Neuronal stem cell (in vitro differentiated cells): ENCODE results near the gene MRPL34.

ENCODE experiments used
- DNase-seq: peaks from one replicate; pipeline ENCODE4 v3.0.0-alpha.2; 2013; ENCODE audit warnings: low spot score
- H2AFZ ChIP-seq: one replicate; pipeline ENCODE4 v1.6.1; 2013; ENCODE audit warnings: mild to moderate bottlenecking, low read length, inconsistent platforms
- H2AK5ac ChIP-seq: 2 replicates; pipeline ENCODE4 v1.6.1; 2013; ENCODE audit warnings: low read depth, mild to moderate bottlenecking, inconsistent platforms, low read length, moderate library complexity, mixed read lengths
- H2BK120ac ChIP-seq: 2 replicates; pipeline ENCODE4 v1.6.1; 2013; ENCODE audit warnings: low read depth, mild to moderate bottlenecking, inconsistent platforms, low read length, moderate library complexity, mixed read lengths
- H2BK12ac ChIP-seq: one replicate; pipeline ENCODE4 v1.6.1; 2013; ENCODE audit warnings: low read length, inconsistent platforms
- H2BK15ac ChIP-seq: 2 replicates; pipeline ENCODE4 v1.6.1; 2013; ENCODE audit warnings: mild to moderate bottlenecking, low read length, inconsistent platforms, mixed read lengths
- H2BK5ac ChIP-seq: one replicate; pipeline ENCODE4 v1.6.1; 2013; ENCODE audit warnings: inconsistent platforms, mild to moderate bottlenecking, low read length, moderate library complexity
- H3K14ac ChIP-seq: one replicate; pipeline ENCODE4 v1.6.1; 2013; ENCODE audit warnings: low read length, inconsistent platforms
- H3K18ac ChIP-seq: 2 replicates; pipeline ENCODE4 v1.6.1; 2013; ENCODE audit warnings: low read length, inconsistent platforms
- H3K23ac ChIP-seq: 2 replicates; pipeline ENCODE4 v1.6.1; 2013; ENCODE audit warnings: low read depth, mild to moderate bottlenecking, mixed read lengths, low read length, inconsistent platforms; ENCODE audit not compliant: poor library complexity
- H3K27ac ChIP-seq: replicated peaks from 3 replicates; pipeline ENCODE4 v1.5.1; 2013; ENCODE audit warnings: low read length, inconsistent platforms
- H3K27me3 ChIP-seq, 3 experiments: 2 replicates each; pipeline ENCODE4 v1.6.1; 2013; ENCODE audit warnings: low read length in 3 of 3, mild to moderate bottlenecking in 2 of 3, inconsistent platforms in 1 of 3, low read depth in 1 of 3, mixed read lengths in 1 of 3, moderate library complexity in 1 of 3; ENCODE audit not compliant: control insufficient read depth in 3 of 3, insufficient read depth in 3 of 3
- H3K36me3 ChIP-seq, 2 donors: replicated peaks in 1 of 2; 2 replicates each; pipeline ENCODE4 v1.6.1; 2013; ENCODE audit warnings: low read length in 2 of 2; ENCODE audit not compliant: control insufficient read depth in 2 of 2, insufficient read depth in 2 of 2
- H3K4ac ChIP-seq: 2 replicates; pipeline ENCODE4 v1.6.1; 2013; ENCODE audit warnings: inconsistent platforms, mild to moderate bottlenecking, low read length, moderate library complexity
- H3K4me1 ChIP-seq, 2 donors: 1 replicate in 1 of 2; 2 replicates in 1 of 2; pipeline ENCODE4 v1.6.1; 2013; ENCODE audit warnings: low read length in 2 of 2, low read depth in 1 of 2; ENCODE audit not compliant: control insufficient read depth in 2 of 2, insufficient read depth in 1 of 2
- H3K4me2 ChIP-seq: one replicate; pipeline ENCODE4 v1.6.1; 2013; ENCODE audit warnings: mild to moderate bottlenecking, low read length, inconsistent platforms; ENCODE audit not compliant: insufficient read depth, poor library complexity, severe bottlenecking
- H3K4me3 ChIP-seq, 2 donors: 2 replicates each; pipeline ENCODE4 v1.5.1; 2013; ENCODE audit warnings: low read length in 2 of 2, mild to moderate bottlenecking in 2 of 2, inconsistent platforms in 1 of 2, moderate library complexity in 1 of 2
- H3K79me1 ChIP-seq: one replicate; pipeline ENCODE4 v1.6.1; 2013; ENCODE audit warnings: low read depth, mild to moderate bottlenecking, inconsistent platforms, low read length, moderate library complexity
- H3K9ac ChIP-seq: one replicate; pipeline ENCODE4 v1.6.1; 2013; ENCODE audit warnings: mild to moderate bottlenecking, low read depth, low read length, inconsistent platforms; ENCODE audit not compliant: poor library complexity
- H3K9me3 ChIP-seq, 2 donors: replicated peaks in 1 of 2; 2 replicates each; pipeline versions ENCODE3 to v1.6.1; 2013; ENCODE audit warnings: low read length in 2 of 2, mild to moderate bottlenecking in 2 of 2, inconsistent platforms in 1 of 2, low read depth in 1 of 2, mixed read lengths in 1 of 2, moderate library complexity in 1 of 2; ENCODE audit not compliant: control insufficient read depth in 2 of 2, insufficient read depth in 1 of 2
- H4K8ac ChIP-seq: one replicate; pipeline ENCODE4 v1.6.1; 2013; ENCODE audit warnings: low read depth, mild to moderate bottlenecking, inconsistent platforms, low read length, moderate library complexity
- H4K91ac ChIP-seq: one replicate; pipeline ENCODE4 v1.6.1; 2013; ENCODE audit warnings: low read length, low read depth, mild to moderate bottlenecking, inconsistent platforms; ENCODE audit not compliant: poor library complexity
- WGBS, 2 donors: extraction: QIAGEN DNeasy Blood & Tissue Kit; methylation state at CpG; one replicate each; pipeline ENCODE4 v1.1.7; 2013; ENCODE audit warnings: missing lambda C conversion rate in 2 of 2, mixed read lengths in 1 of 2; ENCODE audit not compliant: insufficient read length in 2 of 2, insufficient replicate concordance in 1 of 2; ENCODE audit errors: extremely low coverage in 2 of 2; 5-methylcytosine and 5-hydroxymethylcytosine counted together

Gene MRPL34

DNA sequence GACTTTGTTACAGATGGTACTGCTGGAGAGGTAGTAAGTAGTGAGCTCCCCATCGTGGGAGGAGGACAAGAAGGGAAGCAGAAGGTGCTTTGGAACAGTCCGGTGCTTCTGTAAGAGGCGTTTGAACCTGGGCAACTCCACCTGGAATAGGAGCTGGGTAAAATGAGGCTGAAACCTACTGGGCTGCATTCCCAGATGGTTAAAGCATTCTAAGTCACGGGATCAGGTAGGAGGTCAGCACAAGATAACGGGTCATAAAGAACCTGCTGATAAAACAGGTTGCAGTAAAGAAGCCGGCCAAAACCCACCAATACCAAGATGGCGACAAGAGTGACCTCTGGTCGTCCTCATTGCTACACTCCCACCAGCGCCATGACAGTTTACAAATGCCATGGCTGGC, 18.9 kb upstream of the MRPL34 start:
- Histone ChIP-seq H3K79me1 (no peaks in the 10 kb centered on the region), H3K4me2 (no peak overlapping the region), H3K14ac (no peak overlapping the region), H2BK15ac (no peak overlapping the region), H2BK120ac (no peak overlapping the region), H2AK5ac (no peak overlapping the region), H3K27ac (no peak overlapping the region), H4K8ac (no peak overlapping the region), H3K18ac (no peak overlapping the region), H3K23ac (no peak overlapping the region), H2AFZ (no peak overlapping the region), H3K4me3 (no peak overlapping the region), H2BK5ac (no peak overlapping the region), H3K27me3 (peaks cover 0 to 8% (median 2%) of the 10 kb centered on the region in 3 experiments), H2BK12ac (no peak overlapping the region), H3K4ac (no peak overlapping the region), H3K9me3 (peaks cover 4 to 5% of the 10 kb centered on the region in 2 donors), H3K9ac (no peak overlapping the region), H4K91ac (no peak overlapping the region), H3K4me1 (peaks cover 0 to 5% of the 10 kb centered on the region in 2 donors), H3K36me3 (peaks cover 0 to 6% of the 10 kb centered on the region in 2 donors)
- no peak for DNase-seq
- WGBS, 2 donors = no CpG with 5 or more reads among the region's 9 CpGs

DNA sequence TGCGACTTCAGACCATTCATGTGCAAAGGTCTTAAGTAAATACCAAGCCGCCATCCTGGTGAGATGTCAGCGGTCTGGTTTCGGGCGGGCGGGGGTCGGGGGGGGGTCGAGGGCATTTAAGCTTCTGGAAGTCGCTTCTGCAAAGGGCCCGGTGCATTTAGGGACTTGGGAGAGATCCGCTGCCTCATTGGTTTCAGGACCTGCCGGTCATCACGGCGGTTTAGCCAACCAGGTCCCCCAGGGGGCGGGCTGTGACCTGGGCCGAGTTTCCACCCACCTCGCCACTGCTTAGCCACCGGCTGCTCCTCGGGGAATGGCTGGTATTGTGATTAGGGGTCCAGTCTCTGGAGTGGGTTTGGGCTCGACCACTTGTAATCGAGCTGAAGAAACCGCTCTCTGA, 16.2 kb upstream of the MRPL34 start:
- peaks cover 4 to 15% of the 10 kb centered on the region in 2 donors for H3K36me3 ChIP-seq
- no peak overlapping the region for H3K9ac ChIP-seq
- H2BK120ac ChIP-seq = no peak overlapping the region
- H3K4ac ChIP-seq = no peak overlapping the region
- DNase-seq = peak; percentile 69
- no peak overlapping the region for H3K14ac ChIP-seq
- H2AFZ ChIP-seq = no peak overlapping the region
- WGBS, 2 donors = no CpG with 5 or more reads among the region's 22 CpGs
- no peak overlapping the region for H3K27ac ChIP-seq
- no peak overlapping the region for H4K8ac ChIP-seq
- no peak overlapping the region for H4K91ac ChIP-seq
- H3K4me1 ChIP-seq = peaks cover 0 to 2% of the 10 kb centered on the region in 2 donors
- H2BK15ac ChIP-seq = no peak overlapping the region
- peak overlapping the region; percentile 2 for H3K4me2 ChIP-seq
- no peaks in the 10 kb centered on the region for H3K27me3 ChIP-seq
- H2BK12ac ChIP-seq = no peak overlapping the region
- H2BK5ac ChIP-seq = no peak overlapping the region
- H3K9me3 ChIP-seq = peaks cover 4 to 8% of the 10 kb centered on the region in 2 donors
- H3K4me3 ChIP-seq = no peak overlapping the region
- H3K23ac ChIP-seq = no peak overlapping the region
- H3K79me1 ChIP-seq = peaks cover 2% of the 10 kb centered on the region
- H2AK5ac ChIP-seq = no peak overlapping the region
- H3K18ac ChIP-seq = peak overlapping the region; percentile 52

DNA sequence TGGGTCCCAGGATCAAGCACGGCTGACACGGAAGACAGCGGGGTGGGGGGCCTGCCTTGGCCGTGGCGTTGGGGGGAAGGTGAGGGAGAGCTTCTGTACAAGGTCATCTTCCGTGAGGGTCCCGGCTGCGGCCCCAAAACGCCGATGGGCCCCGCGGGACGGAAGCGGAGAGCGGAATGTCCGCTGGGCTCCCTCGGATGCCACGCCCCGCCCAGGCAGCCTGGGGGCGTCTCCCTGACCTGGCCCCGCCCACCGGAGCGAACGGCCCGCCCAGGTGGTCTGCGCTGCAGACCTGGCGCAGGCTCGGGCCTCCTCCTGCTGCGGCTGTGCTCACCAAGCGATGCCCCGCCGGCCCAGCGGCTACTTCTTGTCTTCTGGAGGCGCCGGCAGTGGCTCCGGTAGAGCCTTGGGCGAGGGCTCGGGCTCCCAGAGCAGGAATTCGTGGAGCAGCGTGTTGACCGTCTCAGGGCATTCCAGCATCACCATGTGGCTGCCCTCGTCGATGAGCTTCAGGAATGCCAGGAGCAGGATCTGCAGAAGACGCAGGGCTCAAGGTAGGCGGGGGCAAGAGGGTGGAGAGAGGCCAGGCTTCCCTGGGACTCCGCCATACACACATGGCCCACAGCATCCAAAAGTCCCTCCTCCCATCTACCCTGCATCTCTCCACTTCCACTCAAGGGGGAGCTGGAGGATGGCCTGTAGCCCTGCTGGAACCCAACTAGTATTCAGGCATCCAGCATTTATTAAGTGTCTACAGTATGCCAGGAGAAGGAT, 13.2 kb upstream of the MRPL34 start:
- Histone ChIP-seq H3K4me2 (peak overlapping the region; percentile 92), H3K9ac (peak overlapping the region; percentile 81), H2BK15ac (no peak overlapping the region), H3K18ac (peak overlapping the region; percentile 97), H3K27me3 (no peaks in the 10 kb centered on the region), H2AFZ (peak overlapping the region; percentile 90), H3K14ac (peak overlapping the region; percentile 99), H3K9me3 (peaks cover 0 to 6% of the 10 kb centered on the region in 2 donors), H3K4me3 (peak overlapping the region; percentile 51 to 73), H3K27ac (peak overlapping the region; percentile 95), H3K23ac (peak overlapping the region; percentile 89), H2AK5ac (peak overlapping the region; percentile 93), H2BK120ac (peak overlapping the region; percentile 81), H3K36me3 (peaks cover 9 to 20% of the 10 kb centered on the region in 2 donors), H2BK12ac (peak overlapping the region; percentile 73), H2BK5ac (peak overlapping the region; percentile 53), H4K8ac (peak overlapping the region; percentile 65), H3K4ac (no peak overlapping the region), H3K79me1 (peaks cover 6% of the 10 kb centered on the region), H4K91ac (no peak overlapping the region), H3K4me1 (peaks cover 0 to 2% of the 10 kb centered on the region in 2 donors)
- peak; percentile 79 for DNase-seq
- no CpG with 5 or more reads among the region's 46 CpGs for whole genome bisulfite sequencing, 2 donors

DNA sequence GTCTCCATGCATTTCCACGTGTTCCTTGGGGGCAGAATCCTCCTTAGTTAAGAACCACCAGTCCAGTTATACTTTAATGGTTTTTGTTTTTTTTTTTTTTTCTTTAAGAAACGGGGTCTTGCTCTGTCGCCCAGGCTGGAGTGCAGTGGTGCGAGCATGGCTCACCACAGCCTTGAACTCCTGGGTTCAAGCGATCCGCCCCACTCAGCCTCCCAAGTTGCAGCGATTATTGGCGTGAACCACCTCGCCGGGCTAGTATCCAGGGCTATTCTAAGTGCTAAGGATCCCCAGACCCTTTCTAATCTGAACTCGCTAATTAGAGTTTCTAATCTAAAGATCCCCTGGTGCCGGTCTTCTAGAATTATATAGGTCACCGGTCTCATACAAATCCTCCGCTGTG, 12.1 kb upstream of the MRPL34 start:
- Histone ChIP-seq H3K27ac (no peak overlapping the region), H4K8ac (no peak overlapping the region), H3K4me1 (peaks cover 0 to 2% of the 10 kb centered on the region in 2 donors), H3K36me3 (peaks cover 12 to 25% of the 10 kb centered on the region in 2 donors), H3K9ac (no peak overlapping the region), H2AFZ (no peak overlapping the region), H3K27me3 (no peaks in the 10 kb centered on the region), H3K79me1 (peaks cover 8% of the 10 kb centered on the region), H4K91ac (no peak overlapping the region), H2BK5ac (no peak overlapping the region), H3K9me3 (peaks cover 6 to 8% of the 10 kb centered on the region in 2 donors), H3K4me3 (no peak overlapping the region), H2BK12ac (no peak overlapping the region), H3K4ac (no peak overlapping the region), H3K14ac (no peak overlapping the region), H2BK15ac (no peak overlapping the region), H3K4me2 (no peak overlapping the region), H2BK120ac (no peak overlapping the region), H3K23ac (peak overlapping the region; percentile 75), H2AK5ac (no peak overlapping the region), H3K18ac (no peak overlapping the region)
- no CpG with 5 or more reads among the region's 14 CpGs for WGBS, 2 donors
- DNase-seq = no peak
